GM19452 (cell line): ENCODE results near the gene APCDD1.

Source experiments
- ATAC-seq: cut with Tn5 transposase; IDR thresholded peaks from one replicate; pipeline ENCODE4 v1.9.1; 2021; ENCODE audit not compliant: unreplicated experiment

The APCDD1 gene

DNA sequence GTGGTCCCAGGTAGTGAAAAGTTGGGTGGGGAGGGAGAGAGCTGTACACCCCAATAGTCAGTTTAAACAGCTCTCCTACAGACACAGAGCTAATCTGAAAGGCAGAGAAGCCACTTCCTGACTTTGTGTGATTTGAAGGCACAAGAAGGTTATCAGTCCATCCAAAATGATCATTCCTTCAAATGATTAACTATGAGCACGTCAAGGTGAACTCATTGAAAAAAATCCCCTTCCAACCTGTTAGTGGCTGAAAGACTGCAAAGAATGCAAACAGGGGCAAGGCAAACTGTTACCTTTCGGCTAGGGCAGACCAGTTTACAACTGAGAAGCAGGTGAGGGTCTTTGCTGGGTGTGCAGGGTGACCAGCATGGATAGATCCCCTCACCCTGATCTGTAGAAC lies 22.8 kb upstream of the APCDD1 start:
- no peak for ATAC-seq

DNA sequence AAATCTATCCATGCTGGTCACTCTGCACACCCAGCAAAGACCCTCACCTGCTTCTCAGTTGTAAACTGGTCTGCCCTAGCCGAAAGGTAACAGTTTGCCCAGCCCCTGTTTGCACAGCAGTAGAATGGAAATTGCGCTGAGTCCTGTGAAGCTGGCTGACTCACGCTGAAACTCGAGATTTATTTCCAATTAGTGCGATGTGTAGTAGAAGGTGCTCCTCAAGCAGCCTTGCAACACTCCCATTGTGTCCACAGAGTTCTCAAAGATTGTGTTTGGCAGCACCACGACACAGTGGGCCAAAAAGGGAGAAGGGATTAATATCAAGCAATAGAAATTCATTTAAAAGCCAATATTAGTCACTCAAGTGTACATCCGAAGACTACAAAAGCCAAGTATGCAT lies 21.7 kb upstream of the APCDD1 start:
- no peak for ATAC-seq

DNA sequence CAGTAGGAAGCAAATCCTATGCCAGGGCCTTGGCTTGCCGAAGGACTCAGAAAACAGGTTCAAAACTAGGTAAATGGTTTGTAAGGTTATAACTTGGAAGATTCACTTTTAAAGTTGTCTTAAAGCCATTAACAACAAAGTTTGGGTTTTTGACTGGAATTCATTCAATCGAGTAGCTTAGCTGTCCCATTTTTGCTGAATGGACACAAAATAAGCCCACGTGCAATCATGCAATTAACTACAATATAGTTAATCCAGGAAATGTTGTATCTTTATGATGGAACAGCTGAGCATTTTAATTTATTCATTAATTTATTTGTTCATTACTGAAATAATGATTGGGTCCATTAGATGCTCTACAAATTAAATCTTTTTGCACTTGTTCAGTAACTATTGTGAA lies 18.3 kb upstream of the APCDD1 start:
- no peak for ATAC-seq

DNA sequence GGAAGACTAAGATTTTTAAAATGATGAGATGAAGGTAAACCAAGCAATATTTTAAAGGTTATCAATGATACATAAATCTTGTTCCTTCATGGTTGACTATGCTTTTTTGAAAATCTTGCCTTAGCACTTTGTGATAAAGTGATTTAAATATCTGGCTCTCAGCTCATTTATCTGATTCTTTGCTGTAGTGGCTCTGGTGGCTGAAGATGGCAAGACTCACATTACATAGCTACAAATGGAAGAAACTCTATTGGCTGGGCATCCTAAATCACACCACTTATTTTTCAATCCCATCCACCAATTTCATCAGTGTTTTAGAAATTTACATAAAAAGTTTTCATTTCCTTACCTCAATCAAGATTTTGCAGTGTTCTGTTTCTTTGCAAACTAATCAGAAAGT lies 16.6 kb upstream of the APCDD1 start:
- no peak for ATAC-seq

DNA sequence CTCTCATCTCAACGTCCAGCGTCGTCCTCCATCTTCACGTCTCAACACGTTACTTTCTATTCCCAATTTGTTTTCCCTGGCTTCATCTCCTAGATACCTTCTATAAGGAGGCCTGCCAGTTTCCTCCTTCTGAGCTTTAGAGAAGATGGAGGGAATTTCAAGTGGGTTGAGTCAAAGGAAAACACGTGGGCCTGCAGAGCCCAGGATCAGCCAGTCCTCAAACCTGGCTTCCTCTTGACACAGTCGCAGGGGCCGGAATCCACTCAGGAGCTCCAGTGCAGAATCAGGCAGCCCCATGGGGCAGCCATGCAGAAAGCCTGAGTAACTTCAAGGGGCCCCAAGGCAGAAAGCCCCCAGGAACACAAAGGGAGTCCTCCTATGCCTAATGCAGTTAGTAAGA lies 14.5 kb upstream of the APCDD1 start:
- ATAC-seq: no peak

DNA sequence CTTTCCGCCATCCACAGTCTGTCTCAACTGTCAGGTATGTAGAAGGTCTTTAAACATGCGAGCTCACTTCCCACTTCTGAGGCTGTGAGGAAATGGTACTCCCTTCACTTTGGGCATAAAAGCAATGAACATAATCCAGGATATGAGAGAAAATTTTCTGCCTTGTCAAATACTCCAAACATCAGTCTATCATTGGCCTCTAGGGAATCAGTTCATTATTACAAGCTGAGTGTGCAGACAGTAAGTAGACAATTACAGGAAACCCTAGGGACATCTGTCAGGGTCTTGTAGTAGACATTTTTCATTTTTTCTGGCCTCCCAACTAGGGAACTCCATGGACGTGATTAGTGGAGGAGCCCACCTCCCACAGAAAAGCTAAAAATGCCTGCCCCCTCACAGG lies 13.6 kb upstream of the APCDD1 start:
- ATAC-seq: no peak

DNA sequence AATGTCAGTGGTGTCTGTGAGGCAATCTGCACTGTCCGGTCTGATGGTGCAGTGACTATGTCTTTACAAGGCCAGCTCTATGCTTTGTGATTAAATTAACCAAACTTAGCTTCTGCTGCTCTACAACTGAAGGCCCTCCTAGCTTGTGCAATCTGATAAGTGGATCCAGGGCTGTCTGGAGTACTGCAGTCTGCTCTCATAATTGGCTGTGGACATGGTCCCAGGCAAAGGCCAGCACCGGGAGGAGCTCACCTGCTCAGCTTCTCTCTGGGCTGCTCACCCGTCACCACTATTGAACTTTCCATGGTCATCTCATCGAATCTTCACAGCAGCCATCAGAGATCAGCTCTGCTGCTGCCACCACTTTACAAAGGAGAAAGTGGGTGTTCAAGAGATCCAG lies 13.0 kb upstream of the APCDD1 start:
- ATAC-seq: no peak

DNA sequence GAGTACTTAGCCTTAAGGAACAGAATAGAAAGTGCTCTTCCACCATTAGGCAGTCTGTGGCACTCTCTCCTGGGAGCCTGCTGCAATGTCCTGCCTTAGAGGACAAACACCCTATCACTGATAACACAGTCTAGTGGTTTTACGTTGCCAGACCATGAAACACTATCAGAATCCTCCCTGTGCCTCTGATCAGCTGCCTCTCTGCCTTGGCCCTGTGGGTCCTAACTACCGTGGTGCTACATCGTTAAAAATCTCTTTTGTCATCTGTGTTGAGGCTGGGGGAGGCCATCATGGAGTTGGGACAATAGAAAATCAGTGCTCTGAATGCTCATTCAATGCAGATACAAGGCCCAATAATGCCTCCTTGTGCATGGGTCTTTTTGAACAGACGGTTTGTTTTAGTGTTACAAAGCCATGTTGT lies 11.9 kb upstream of the APCDD1 start:
- no peak for ATAC-seq

DNA sequence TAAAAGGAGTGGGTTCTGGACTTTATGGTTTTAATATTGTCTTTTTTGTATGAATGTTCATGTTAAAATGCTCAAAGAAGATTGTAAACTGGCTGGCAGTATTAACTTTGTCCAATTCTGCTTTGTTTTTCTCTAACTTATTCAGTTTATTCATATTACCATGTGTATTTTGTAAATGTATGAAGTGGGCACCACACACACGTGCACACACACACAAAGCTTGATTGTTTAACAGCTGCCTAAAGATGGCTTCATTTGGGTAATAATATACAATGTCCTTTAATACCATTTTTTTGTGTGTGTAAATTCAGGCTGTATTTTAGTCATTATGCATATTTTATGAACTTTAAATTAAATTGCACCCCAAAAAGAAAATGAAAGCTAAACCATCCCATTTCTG lies 11.4 kb upstream of the APCDD1 start:
- no peak for ATAC-seq

DNA sequence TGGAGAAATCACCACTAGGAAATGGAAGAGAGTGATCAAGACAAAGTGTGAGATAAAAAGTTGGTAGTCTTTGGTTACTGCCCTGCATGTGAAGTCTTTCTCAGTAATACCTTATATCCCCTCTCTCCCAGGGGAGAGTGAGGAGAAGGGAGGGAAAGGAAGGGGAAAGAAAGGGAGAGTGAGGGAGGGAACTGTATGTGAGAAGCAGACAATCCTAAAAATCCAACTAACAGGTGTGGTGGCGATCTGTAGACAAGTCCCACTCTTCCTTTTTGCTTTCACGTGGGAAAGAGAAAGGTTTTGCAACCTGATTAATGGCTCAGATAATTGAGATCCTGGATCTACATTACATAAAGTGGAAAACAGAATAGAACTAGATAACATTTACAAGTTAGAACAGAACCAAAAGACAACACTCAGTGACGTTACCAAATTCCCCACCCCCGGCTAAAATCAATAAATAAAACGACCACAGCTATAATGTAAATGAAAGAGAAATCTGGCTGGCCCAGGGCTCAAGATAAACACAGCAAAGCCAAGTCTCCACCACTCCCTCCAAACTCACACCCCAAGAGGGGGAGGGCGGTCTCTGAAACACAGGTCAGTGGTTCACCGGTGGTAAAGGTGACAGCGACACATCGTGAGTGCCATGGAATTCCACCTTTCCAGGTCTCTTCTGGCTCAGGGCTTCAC lies 10.0 kb upstream of the APCDD1 start:
- no peak for ATAC-seq

DNA sequence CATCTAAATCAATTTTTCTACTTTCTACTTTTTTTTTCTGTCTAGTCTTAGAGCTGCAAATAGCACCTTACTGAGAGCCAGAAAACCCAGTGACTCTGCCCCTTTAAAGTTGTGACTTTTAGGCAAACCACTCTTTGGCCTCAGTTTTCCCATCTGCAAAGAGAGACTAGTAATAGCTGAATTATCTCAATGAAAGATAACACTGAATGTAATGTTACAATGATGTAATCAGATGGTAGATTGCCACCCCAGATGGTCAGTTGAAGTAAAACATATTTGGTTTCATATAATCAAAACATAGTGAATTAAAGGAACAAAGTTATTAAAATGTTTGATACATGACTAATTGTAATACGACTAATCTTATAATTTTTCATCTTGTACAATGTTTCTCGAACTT lies 5.0 kb upstream of the APCDD1 start:
- ATAC-seq: no peak

DNA sequence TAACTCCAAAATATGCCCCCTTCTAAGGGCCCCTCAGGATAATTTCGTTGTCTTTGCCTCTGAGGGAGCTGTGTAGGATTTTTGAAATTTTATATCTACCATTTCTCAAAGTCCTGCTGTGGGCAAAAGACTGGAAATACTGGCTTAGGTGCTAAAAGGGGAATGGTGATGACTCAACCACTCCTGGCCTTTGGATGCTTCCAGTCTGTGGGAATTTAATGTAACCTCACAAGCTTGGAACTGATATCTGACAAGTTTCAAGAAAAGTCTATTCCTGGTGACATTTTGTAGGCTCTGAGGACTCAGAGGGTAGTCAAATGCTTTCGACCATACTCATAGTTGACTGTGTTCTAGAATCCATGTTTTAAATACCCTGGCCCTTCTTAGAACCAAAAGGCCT lies 3.4 kb upstream of the APCDD1 start:
- no peak for ATAC-seq

DNA sequence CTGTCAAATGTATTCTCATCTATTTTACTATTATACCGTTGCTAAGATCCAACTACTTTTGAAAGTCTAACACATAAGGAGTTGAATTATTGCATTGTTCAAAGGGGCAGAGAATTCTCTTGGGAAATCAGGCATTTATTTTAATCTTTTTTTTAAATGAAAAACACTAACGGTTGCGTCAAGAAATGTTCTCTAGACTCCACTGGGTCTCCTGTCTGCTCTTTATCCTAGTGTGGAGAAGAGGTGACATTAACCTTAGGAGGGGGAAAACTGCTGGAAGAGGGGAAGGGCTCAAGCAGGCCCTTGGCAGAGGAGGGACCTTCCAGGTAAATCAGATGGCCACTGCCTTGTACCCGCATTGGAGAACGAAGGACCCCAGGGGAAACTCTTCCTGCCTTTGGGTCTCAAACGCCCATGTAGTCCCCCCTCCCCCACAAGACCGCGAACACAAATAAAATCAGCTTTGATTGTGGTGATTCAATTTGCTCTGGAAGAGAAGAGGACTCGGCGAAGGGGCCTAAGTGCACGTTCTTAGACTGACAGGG lies 1.1 kb upstream of the APCDD1 start:
- ATAC-seq: no peak

DNA sequence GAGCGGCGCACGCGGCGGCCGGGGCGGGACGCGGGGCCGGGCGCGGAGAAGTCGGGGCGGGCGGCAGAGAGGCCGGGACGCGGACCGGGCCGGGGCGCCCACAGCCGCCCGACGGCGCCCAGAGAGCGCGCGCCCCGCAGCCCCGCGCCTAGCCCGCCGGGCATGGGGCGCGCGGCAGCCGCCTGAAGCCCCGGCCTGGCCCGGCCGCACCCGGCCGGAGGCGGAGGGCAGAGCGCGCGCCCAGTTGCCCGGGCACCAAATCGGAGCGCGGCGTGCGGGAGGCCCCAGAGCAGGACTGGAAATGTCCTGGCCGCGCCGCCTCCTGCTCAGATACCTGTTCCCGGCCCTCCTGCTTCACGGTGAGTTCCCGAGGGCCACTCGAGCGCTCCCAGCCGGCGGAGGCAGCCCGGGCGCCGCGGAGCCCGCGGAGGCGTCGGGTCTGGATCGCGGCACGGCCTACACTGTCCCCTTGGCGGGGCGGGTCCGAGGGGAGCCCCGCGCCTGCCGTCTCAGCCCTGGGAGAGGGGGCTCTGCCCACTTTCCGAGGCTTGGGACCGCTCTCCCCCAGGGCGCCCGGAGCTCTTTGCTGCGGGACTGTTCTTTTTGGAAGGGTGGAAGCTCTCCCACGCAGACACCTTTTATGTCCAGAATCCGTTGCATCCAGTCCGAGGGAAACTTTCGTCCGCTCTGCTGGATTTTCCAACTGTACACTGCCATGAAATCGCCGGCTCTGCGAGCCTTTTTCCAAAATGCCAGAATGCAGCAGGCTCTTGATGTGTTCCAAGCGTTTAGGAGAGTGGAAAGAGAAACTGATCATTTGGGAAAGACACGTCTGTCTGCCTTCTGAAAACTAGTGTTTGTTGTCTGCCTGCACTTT lies 484 bp downstream of the APCDD1 start:
- no peak for ATAC-seq

DNA sequence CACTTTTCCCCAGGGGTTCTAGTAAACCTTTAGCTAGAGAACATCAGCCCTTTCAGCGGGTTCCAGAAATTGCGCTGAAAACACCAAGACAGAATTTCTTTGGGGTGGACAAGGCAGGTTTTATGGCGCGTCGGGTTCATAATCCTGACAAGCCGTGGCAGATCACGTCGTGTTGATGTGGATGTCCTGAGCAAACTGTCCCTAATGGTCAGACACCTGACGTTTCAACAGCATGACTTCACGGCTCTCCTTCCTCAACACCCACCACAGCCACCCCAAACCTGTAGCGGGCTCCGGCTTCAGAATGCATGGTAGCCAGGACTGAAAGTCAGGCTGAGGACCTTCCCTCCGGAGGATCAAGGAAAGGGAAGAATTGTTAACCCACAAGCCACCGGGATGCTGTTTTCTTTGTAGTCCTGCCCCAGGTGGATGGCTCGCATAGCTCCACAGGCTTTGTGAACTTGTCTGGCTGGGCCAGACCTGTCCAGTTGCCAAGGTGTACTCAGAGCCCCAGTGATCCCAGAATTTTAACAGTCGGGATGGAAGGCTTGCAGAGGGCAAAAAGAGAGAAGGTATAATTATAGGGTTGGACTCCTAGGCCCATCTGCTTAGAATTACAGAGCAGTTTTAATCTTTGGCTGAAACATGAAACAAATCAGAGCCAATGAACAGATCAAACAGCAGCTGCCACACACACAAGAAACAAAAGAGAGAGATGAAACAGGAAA lies 1.5 kb downstream of the APCDD1 start:
- no peak for ATAC-seq

DNA sequence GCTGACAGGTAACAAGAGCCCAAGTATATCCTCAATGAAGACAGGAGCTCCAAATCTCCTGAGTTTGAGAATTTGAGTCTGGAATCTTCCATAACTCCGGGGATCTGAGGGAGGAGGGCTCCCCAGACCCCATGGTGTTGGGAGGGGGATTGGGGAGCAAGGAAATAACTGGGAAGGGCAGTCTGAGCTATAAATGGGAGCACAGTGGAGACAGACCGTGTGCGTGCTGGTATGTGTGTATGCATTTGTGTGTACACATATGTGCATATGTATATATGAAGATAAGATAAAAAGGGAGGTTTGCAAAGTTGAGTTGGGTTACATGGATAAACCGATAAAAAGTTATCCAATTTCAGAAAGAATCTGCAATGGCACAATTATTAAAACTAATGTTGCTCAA lies 2.3 kb downstream of the APCDD1 start:
- no peak for ATAC-seq

DNA sequence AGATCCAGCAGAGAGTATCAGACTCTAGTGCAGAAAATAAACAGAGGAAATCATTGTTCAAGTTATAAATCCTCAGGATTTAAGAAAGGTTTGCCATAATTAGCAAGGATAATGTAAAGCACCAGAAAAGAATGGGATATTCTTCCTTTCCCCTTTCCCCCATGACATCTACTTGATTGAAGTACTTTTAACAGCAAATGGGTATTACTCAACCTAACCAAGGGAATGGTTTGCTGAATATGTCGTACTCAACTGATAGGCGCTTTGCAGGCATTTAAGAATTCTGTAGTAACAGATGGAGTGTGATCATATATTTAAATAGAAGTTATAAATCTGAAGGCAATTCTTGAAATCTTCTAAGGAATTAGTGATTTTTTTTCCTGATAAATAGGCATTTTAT lies 2.7 kb downstream of the APCDD1 start:
- ATAC-seq: no peak

DNA sequence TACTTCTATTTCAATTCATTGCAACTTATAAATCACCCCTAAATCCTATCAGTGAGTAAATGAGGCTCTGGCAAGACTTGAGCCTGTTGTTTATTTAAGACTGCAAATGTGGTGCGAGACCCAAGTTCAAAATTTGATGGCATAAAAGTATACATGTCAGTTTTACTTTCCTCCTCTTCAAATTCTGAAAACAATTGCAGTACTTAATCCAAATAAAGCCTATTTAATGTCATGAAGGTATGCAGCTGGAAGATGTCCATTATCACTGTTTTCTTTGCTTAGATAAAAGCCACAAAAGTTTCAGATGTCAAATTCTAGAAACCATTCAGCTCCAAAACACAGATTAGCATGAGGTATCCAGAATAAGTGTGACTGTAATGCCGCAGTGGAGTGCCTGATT lies 3.3 kb downstream of the APCDD1 start:
- ATAC-seq: no peak

DNA sequence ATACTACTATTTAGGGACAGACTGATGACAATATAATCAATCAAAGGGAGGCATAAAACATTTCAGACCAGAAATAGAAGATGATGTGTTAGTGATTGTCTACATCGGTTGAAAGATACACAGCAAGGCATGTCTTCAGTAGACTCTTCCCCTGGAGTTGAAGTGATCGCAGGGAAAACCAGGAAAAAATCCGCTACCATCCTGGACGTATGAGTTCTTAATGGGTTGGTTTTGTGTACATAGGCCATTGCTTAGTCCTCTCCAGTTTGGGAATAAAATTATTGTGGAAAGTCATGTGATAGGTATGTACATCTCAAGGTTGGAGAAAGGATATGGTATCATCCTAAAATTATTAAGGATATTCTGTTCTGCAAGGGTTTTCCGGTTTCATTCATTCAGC lies 4.3 kb downstream of the APCDD1 start:
- no peak for ATAC-seq

DNA sequence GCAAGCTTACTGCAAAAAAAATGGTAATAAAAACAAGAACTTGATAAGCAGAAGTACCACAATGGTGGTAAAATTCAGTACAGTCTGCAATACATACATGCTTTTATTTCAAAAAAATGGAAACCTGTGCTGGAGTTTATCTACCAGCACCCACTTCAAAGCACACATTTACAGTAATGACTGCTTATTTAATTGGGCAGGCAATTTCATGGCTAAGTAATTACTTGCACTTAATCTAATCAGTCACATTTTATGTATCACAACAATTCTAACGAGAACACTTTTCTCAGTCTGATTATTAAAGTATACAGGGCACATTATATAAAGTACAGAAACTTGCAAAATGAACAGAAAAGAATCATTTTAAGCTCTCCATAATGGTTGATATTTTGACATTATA lies 5.2 kb downstream of the APCDD1 start:
- ATAC-seq: no peak

DNA sequence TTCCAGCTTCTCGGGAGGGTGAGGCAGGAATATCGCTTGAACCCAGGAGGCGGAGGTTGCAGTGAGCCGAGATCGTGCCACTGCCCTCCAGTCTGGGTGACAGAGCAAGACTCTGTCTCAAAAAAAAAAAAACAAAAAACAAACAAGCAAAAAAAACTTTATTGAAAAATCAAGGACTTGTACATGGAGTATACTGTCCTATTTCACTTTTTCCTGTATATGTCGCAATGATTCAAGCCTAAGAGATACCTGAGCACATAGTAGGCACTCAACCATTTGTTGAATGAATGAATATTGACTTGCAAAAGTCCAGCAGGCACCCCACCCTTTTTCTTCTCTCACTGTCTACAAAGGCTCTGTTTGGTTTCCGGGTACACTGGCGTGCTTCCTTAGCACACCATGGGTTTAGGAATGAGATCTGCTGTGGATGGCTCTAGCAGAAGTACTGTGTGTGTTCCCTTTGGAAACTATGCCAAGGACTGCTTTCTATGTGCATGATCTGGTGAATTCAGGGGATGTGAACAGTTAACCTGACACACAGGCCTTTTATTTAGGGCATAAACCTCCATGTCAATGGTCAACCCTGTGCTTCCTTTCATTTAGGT lies 6.1 kb downstream of the APCDD1 start:
- ATAC-seq: no peak
